GM12801 (cell line): Measurements from ENCODE around the gene DDX56.

Experiments used
- CTCF ChIP-seq: IDR thresholded peaks from one replicate; pipeline ENCODE4 v1.5.1; 2011; ENCODE audit warnings: control low read depth; ENCODE audit not compliant: insufficient read length; ENCODE audit errors: extremely low read depth

Gene DDX56

DNA sequence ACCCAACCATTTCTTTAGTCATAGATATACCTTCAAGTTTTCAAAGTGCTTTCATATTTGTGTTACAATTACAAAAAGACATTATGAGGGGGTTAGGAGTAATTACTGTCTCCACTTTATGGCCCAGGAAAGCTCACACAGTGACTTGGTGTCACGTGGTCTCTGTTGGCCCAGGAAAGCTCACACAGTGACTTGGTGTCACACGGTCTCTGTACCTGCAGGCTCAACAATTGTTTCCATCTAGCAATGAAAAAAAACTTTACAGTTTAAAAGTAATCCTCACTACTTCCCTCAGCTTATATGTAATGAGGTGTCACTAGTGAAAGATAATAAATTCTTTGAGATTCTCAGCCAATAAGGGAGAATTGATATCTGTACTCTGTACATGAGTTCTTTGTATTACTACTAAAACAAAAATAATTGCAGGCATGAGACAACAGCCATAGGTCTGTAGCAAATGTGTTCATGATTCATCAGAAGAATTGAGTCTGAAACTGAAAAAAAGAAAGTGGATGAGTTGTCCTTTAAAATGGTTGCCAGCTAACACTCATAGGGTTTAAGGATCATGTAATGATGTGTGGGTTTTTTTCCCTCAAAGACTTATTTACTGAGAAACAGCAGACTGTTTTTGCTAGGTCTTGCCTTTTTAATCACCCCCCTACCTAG, 43.6 kb upstream of the DDX56 start:
- TF ChIP-seq CTCF, result no peak

- no peak for TF ChIP-seq CTCF
Observed at GRCh38 chr7:44616545-44616944, 42.8 kb upstream of the DDX56 start.

- TF ChIP-seq CTCF, result no peak
Observed at GRCh38 chr7:44615793-44616192, 42.1 kb upstream of the DDX56 start.

- no peak for TF ChIP-seq CTCF
Observed at GRCh38 chr7:44615149-44615611, 41.5 kb upstream of the DDX56 start.

DNA sequence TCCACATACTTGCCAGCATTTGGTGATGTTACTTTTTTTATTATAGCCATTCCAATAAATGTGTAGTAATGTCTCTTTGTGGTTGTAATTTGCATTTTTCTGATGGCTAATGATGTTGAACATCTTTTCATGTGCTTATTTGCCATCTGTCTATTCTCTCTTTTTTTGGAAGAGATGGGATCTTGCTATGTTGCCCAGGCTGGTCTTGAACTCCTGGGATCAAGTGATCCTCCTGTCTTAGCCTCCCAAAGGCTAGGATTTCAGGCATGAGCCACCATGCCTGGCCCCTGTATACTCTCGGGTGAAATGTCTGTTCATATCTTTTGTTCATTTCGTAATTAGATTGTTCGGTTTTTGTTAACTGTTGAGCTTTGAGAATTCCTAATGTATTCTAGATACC, 36.1 kb upstream of the DDX56 start:
- no peak for TF ChIP-seq CTCF

DNA sequence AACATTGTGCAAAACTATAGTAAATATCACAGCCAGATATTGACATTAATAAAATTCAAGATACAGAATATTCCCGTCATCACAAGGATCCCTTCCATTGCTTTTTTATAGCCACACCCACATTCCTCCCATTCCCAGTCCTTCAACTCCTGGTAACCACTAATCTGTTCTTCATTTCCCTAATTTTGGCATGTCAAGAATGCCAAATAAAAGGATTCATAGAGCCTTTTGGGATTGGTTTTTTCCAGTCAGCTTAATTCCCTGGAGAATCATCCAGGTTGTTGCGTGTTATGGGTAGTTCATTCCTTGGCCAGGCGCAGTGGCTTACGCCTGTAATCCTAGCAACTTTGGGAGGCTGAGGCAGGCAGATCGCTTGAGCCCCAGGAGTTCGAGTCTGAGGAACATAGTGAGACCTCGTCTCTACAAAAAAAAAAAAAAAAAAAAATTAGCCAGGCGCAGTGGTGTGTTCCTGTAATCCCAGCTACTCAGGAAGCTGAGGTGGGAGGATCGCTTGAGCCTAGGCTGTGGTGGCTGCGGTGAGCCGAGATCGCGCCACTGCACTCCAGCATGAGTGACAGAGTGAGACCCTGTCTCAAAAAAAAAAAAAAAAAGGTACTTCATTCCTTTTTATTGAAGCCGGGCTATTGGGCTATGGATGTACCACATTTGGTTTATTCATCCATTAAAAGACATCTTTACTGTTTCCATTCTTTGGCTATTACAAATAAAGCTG, 35.4 kb upstream of the DDX56 start:
- no peak for TF ChIP-seq CTCF

GRCh38 chr7:44607141-44608068, 33.7 kb upstream of the DDX56 start:
- TF ChIP-seq CTCF, result no peak
